ENCODE data around the gene PAOX.
"Not testable (repeated sequence)": the region's sequence is repeated elsewhere in the genome, so short reads cannot be mapped to it uniquely, and the experiment has no call there.

PAOX gene

DNA sequence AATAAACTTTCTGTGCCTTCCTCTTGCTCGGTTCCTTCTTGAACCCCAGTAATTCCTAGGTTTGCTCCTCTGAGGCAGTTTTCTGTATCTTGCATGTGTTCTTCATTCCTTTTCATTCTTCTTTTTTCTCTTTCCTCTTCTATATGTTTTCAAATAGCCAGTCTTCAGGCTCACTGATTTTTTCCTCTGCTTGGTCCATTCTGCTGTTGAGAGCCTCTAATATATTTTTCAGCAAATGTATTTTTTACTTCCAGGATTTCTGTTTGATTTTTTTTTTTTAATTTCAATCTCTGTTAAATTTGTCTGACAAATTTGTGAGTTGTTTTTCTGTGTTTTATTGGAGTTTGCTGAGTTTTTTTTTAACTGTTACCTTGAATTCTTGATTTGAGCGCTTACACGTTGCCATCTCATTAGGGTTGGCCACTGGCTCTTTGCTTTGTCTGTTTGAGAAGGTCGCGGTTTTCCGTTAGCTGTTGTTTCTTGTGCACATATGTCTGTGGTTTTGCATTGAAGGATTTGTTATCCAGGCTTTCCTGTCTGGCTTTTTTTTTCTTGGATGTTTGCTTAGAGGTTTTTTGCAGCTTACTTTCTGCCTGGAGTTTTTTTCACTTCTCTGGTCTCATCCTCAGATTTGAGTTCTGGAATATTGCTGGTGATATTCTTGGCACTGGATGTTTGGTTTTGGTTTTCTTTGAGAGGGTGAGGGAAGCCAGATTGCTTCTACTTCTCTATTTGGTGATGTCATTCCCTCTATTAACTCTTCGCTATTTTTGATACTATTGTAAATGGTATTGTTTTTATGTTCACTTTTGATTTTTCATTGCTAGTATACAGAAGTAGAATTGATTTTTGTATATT, 32.7 kb downstream of the PAOX start:
- DNase-seq = no peak

DNA sequence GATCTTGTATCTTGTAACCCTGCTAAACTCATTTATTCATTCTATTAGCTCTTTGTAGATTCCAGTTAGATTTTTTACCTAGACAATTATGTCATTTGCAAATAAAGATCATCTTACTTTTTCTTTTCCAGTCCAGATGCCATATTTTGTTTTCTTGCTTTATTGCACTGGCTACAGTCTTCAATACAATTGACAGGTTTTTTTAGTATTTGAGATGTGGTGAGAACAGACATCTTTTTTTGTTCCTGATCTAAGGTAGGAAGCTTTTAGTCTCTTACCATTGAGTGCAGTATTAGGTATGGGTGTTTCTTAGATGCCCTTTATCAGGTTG, 33.3 kb downstream of the PAOX start:
- no peak for DNase-seq

DNA sequence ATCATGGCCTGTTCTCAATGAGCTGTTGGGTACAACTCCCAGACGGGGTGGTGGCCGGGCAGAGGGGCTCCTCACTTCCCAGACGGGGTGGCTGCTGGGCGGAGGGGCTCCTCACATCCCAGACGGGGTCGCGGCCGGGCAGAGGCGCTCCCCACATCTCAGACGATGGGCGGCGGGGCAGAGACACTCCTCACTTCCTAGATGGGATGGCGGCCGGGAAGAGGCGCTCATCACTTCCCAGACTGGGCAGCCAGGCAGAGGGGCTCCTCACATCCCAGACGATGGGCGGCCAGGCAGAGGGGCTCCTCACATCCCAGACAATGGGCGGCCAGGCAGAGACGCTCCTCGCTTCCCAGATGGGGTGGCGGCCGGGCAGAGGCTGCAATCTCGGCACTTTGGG, 35.3 kb downstream of the PAOX start:
- not testable (repeated sequence) for DNase-seq

DNA sequence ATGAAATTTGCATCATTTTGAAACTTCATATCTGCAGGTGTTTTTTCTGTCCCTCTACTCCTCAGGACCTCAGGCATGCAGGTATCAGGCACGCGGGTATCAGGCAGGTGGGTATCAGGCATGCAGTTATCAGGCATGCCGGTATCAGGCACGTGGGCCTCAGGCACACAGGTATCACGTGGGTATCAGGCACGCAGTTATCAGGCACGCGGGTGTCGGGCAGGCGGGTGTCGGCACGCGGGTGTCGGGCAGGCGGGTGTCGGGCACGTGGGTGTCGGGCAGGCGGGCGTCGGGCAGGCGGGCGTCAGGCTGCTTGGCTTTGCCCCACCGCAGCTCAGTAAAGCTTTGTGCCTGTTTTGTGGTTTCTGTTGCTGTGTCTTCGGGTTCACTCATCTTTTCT, 36.7 kb downstream of the PAOX start:
- no peak for DNase-seq

DNA sequence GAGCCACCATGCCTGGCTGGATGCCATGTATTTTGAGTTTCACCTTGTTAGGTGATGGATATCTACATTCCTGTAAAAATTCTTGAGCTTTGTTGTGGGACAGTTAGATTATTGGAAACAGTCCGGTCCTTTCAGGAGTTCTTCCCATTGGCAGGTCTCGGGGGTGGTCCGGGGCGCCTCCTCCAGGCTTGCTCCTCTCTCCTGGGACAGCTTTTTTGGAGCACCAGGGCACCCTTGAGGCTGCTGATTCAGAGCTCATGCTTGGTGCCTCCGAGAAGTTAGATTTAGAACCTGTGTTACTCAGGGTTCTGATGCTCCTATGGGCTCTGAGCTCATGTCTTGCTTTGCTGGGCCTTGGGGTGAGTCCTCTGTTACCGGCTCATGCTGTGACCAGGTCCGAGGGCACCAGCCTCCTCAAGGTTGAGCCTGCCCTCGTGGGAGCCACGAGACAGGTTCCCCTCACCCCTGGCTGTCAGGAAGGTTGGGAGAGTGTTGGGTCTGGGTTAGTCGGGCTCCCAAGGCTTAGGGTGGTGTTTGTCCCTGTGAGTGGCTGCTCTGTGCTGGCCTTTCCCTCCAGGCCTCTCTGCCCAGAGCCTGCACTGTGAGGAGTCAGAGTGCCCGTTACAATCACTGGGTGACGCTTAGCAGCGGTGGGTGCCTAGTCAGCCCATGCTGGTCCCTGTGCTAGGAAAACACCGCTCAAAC, 39.4 kb downstream of the PAOX start:
- no peak for DNase-seq

DNA sequence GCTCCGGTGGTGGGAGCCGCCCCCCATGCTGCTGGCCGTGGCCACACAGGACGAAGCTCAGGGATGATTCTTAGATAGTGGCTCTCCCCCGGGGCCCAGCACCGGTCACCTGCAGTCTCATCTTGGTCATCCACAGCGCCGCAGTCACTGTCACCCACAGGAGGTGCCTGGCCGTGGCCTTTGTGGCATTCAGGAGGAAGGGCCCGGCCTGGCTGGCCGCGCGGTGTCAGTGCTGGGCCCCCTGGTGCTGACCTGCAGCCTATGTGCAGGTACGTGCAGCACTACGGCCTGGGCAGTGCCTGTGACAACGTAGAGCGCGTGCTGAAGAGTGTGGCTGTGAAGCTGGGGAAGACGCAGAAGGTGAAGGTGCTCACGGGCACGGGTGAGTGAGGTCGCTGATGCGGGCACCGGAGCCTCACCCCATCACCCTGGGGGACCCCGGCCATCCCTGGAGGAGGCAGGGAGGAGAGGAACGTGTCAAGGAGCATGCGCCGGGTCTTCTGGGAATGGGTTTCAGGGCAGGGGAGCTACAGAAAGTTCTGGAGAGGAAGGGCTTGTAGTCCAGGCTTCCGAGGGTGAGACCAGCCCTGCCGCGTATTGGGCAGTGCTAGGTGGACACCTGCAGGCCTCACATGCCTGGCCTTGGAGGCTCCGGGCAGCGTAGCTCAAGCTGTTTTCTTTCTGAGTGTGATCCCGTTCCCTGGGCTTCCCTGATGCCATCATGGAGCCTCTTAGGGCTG, 40.3 kb downstream of the PAOX start:
- DNase-seq = no peak

DNA sequence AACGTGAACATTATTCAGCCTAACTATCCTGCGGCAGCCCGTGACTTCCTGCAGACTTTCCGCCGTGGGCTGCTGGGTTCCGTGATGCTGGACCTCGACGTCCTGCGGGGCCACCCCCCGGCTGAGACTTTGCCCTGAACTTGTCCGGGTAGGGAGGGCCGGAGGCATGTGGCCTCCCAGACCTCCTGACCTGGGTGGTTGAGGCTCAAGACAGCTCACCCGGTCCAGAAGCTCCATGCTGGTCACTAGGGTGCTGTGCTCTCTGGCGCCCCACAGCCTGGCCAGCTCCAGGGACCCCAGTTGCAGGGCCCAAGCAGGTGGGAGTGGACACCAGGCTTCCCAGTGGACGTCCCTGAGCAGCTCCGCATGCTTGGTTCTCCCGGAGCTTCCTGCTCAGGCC, 41.0 kb downstream of the PAOX start:
- DNase-seq = no peak

DNA sequence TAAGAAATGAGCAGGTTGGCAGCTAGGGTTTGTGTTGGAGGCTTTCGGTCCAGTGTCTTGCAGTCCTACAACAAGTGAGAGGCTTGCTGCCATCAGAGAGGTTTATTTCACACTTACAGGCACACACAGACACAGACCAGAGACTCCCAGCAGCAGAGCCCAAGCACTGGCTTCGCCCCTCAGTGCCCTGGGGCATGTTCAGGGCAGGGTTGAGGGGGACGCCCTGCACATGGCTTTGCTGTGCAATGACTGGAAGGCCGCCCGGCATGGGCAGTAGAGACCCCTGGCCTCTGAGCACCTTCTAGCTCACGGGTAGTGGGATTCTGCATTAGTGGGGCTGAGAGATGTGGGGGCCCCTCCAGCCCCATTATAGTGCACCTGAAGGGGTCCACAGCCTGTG, 41.5 kb downstream of the PAOX start:
- DNase-seq = no peak

DNA sequence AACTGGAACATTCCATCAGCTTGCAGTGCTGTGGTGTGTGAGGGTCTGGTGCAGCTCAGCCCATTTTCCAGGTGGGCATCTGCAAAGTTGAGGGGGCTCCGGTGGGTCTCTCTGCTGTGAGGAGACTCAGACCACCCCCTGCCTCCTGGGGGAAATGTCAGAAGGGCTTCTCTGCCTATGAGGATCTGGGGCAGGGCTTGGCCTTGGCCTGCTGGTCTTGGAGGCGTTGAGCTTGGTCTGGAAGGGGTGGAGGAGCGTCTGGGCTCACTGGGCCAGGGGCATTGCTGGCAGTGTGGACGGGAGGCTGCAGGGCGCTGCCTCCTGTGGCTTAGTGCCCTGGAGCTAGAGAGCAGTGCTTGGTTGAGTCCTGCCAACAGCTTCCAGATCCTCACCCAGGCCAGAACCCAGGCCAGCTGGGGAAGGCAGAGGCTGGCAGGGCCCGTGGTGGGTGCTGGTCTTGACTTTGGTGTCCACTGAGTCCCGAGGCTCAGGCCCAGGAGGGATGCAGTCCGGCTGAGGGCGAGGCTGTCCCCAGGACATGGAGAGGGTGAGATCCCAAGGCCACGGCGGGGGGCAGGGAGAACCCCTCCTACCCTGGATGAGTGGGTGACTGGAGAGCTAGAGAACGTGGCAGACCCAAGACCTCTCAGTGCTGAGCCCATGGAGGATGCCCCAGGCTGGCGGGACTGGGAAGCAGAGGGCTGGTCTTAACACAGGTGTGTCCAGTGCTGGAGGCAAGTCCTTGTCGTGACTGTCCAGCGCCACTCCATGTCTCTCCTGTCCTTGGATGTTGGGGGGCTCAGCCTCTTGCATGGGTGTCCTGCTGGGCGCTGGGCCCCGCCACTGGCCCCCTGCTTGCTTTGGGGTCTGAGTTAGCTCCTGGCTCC, 42.5 kb downstream of the PAOX start:
- DNase-seq = no peak

DNA sequence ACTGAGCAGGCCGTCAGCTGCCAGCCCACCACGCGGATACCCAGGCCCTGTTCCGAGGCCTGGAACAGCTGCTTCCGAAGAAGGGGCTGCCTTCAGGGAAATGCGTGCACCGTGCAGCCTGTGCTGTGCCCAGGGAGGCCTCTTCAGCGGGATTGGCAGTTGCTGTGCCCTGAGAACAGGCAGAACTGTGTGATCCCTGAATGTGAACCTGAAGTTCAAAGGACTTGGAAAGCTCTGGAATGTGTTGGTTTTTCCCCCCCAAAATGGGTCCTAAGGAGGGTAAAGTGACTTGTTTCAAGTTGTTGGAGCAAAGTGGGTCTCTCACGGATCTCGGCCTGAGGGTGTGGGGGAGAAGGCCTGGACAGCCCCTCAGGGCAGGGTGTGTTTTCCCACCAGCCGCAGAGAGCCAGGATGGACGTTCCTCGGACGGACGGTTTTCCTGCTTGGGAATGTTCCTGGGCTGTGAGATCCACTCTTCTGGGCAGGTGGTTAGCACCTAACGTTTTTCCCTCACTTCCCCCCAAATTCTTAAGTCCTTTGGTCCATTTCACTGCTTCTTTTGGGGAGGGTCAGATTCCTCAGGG, 43.3 kb downstream of the PAOX start:
- no peak for DNase-seq

DNA sequence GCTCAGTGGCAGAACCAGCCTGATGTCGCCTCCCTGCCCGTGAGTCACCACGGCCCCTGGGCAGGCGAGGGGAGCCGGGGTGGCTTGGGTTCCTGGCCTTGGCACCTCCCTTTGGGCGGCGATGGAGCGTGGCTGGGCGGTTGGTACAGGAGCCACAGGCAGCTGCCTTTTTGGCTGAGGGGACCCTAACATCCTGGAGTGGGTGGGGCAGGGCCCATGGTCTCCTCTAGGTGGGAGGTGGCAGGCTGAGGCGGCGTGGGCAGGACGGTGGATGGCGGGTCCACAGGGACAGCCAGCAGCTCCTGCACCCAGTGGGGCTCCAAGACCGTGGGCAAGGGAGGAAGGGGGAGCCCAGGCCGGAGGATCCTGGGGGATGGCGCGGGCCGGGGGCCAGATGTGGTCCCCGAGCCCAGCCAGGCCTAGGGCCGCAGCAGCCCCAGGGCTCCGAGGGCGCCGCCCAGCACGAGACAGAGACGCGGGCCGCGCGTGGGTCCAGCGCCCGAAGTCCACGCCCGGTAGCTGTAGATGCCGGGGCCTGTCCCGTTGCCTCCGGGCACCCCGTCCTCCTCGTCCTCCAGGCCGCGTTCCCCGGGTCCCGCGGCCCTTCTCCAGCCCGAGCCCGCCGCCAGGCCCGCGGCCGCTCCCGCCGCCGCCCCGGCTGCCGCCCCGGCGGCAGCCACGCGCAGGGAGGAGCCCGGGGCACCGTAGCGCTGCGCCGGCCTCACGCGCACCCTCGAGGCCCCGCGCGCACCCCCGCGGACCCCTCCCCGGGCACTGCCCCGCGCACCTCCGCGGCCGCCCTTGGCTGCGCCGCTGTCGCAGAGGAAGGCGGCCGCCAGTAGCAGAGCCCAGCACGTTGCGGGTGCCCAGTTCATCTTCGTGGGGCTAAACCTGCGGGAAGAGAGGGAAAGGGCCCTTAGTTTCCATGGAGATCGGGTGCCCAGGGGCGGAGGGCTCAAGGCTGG, 44.0 kb downstream of the PAOX start:
- no peak for DNase-seq

DNA sequence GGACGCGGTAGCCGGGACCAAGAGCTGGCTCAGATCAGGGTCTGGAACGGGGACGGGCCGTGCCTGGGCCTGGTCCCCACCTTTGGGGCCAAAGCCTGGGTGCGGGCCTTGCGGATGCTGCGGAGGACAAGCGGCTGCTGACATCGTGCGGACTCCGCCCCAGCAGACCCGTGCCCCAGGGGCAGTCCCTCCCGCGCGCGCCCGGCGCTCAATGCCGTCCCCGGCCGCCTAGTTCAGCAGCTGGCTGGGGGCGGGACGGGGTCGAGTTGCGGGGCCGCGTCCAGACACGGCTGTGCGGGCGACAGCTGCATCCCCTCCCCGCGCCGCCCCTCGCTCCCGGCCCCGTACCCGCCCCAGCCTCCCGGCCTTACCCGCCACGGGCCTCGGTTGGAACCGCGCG, 45.0 kb downstream of the PAOX start:
- not testable (repeated sequence) for DNase-seq

DNA sequence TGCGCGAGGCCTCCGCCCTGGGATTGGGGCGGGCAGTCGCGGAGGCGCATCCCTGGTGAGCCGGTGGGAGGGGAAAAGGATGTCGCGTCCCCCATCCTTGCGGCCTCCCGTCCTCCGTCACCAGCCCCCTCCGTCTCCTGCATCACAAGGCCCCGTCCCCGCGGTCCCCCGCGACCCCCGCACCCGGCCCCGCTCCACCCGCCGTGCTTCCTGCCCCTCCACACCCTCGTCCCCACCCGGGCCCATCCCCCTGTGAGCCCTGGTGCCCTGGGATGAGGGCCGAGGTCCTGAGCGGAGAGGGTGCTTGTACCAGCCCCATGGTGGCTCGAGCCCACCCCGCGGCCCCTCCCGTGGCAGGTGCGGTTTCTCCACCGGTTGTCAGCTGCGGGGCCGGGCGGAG, 45.5 kb downstream of the PAOX start, which contains the start of gene SPRN:
SPRN (minus strand) TSS at position 25 of the 400 bp plus-strand sequence. CDS start 944 bp downstream, outside the sequence.
- DNase-seq = not testable (repeated sequence)

DNA sequence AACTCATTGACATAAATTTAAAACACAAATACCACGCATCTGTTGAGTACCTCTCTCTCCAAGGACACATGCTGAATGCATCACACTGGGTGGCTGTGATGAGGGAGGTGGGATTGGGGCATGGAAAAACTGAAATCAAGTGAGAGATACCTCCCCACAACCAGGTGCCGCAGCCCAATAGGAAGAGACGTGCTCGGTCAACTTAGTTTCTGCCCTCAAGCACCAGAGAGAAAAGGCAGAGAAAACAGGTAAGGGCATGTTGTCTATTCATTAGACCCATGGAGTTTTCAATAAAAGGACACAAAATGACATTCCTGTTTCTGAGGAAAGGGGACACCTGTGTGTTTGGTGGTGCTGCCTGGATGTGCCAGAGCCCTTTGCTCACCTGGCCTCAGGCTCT, 50.5 kb downstream of the PAOX start:
- not testable (repeated sequence) for DNase-seq

DNA sequence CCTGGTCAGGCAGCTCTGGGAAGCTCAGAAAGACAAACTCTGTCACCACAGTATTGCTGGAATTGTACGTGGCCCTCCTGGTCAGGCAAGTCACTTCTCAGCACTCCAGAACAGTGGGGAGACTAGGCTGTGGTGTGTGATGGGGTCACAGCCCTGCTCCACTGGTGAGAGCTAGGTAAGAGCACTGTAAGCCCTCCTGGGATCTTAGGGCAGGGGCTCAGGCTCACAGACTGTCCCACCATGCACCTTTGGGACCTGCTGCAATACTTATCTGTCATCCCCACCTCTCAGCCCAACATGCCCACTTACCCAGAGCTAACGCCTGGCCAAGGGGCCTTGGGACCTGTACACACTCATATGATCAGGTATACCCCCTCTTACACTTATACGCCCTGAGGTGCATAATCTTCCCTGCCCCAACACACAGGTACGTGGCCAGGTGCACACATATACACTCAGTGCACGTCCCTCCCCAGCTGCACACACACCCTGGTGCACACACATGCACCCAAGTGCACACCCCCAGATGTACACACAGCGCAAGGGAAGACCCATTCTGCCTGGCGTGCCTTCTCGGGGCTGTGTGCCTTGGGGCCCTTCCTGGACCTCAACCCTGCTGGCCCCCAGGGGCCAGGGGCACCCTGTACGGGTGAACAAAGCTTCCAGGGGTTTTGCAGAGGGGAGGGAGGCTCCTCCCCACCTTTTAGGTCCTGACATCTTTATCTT, 53.0 kb downstream of the PAOX start:
- not testable (repeated sequence) for DNase-seq

DNA sequence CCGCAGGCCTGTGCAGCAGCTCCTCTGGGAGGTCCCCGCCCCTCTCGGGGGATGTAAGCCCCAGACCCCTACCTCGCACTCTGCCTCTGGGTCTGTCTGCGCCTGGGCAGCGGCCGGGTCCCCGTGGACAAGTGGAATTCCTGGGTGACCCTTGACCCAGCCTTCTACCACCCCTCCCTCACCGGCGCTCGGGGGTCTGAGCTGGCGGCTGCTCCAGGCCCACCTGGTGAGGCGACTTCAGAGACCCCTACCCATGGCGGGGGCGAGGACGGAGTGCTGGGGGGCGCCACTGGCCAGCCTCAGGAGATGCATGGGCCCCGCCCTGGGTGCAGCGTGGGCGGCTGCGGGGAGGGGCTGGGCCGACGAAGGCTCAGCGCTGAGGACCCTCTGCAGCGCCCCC, 53.7 kb downstream of the PAOX start:
- not testable (repeated sequence) for DNase-seq

DNA sequence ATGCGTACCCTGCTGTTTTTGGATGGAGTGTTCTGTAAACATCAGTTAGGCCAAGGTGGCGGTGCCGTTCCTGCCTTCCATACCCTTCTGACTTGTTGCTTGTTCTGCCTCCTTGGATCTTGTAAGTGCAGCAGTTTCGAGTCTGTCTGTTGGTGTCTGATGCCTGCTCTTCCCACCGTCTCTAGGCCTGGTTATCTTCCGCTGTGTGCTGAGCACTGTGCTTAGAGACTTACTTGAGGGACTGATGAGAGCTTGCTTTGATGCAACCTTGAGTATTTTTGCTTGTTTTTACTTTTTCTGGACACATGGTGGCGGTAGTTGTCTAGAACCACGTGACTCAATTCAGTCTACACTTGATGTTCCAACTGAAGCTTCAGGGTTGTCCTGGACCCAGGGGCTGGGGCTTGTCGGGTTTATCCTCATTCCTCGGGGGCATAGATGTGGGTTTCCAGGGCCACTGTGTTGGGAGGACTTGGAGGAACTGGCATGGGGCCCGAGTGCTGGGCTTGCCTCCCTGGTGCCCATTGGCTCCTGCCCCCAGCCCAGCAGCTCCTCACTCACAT, 59.7 kb downstream of the PAOX start:
- DNase-seq = no peak

DNA sequence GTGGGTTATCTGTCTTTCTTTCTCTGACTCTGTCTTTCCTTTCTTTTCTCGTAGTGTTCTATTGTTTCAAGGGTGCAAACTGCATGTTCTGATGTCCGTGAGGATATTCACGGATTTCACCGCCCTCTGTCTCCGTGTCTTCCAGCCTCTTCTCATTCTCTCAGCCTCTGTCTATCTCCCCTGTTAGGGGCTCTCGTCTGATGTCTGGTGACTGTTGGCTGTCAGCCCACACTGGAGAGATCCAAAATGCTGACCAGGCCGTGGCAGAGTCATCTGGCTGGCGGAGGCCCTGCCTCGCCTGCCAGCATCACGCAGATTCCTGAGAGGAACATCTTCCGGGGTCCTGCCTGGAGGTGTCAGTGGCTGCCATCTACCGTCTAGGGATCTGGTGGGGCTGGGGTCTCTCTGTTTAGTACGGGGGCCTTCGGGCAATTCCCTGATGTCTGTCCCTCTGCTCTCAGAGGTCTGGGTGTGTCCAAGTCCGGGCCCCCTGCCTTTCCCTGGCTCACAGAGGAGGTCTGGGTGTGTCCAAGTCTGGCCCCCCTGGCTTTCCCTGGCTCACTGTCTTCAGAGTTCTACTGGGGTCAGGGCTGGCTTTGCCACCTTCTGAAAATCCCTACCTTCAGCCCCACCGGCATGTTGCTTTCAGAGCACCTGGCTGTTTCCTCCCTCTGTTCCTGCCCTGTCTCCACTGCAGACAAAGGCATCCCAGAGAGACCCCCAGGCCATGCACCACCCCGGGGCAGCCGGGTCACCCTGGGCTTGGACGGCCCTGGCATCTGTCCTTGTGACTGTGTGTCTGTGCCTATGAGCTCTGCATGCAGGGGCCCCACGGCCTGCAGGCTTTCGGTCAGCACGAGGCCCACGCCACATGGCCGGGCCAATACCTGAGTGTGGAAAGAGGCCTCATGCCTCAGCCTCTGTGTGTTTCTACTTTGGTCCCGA, 60.7 kb downstream of the PAOX start:
- DNase-seq = no peak

All from stimulated activated CD4-positive, alpha-beta T cell treated with anti-CD3 and anti-CD28 coated beads, Interleukin-4, amount 100 ng/mL, for 4 hours (primary cell).